CD14-positive monocyte (primary cell): ENCODE results near the gene PDK2. TPM values are rescaled to one million over a fixed set of nuclear protein-coding genes. Genes with fewer than 3 reads are reported as not detected.

Experiments used
- DNase-seq, 3 donors: peaks; one replicate each; pipeline ENCODE4 v3.0.0-alpha.2; 2011 to 2022
- H2AFZ ChIP-seq: 2 replicates; pipeline ENCODE4 v1.6.0; 2012; ENCODE audit warnings: mild to moderate bottlenecking, low read depth, low read length, inconsistent platforms; ENCODE audit not compliant: insufficient read depth, poor library complexity, severe bottlenecking
- H3K27ac ChIP-seq, 2 donors: 1 replicate in 1 of 2; 2 replicates in 1 of 2; pipeline ENCODE4 v1.5.1; 2012 to 2013; ENCODE audit warnings: low read length in 2 of 2, control low read depth in 1 of 2, inconsistent platforms in 1 of 2, low read depth in 1 of 2, mild to moderate bottlenecking in 1 of 2
- H3K27me3 ChIP-seq, 2 donors: one replicate each; pipeline versions ENCODE4 v1.6.0 to v1.6.1; 2011 to 2013; ENCODE audit warnings: low read length in 2 of 2; ENCODE audit not compliant: control insufficient read depth in 2 of 2, insufficient read depth in 2 of 2
- H3K36me3 ChIP-seq, 2 donors: replicated peaks in 1 of 2; 1 replicate in 1 of 2; 2 replicates in 1 of 2; pipeline versions ENCODE4 v1.5.1 to v1.6.1; 2012 to 2013; ENCODE audit warnings: low read length in 2 of 2, control low read depth in 1 of 2, inconsistent platforms in 1 of 2, mild to moderate bottlenecking in 1 of 2; ENCODE audit not compliant: insufficient read depth in 2 of 2, control insufficient read depth in 1 of 2
- H3K4me1 ChIP-seq, 2 donors: 1 replicate in 1 of 2; 2 replicates in 1 of 2; pipeline versions ENCODE4 v1.5.1 to v1.6.1; 2012 to 2013; ENCODE audit warnings: low read length in 2 of 2, control low read depth in 1 of 2, inconsistent platforms in 1 of 2, mild to moderate bottlenecking in 1 of 2, moderate library complexity in 1 of 2; ENCODE audit not compliant: insufficient read depth in 2 of 2, control insufficient read depth in 1 of 2
- H3K4me2 ChIP-seq: replicated peaks from 2 replicates; pipeline ENCODE3; 2012; ENCODE audit warnings: low read length, moderate library complexity, mild to moderate bottlenecking; ENCODE audit not compliant: poor library complexity, severe bottlenecking; ENCODE audit errors: extremely low read depth
- H3K4me3 ChIP-seq, 3 experiments: fragments of 200-600 bp in 1 of 3; sonication (generic) in 1 of 3; replicated peaks in 1 of 3; 1 replicate in 2 of 3; 2 replicates in 1 of 3; pipeline ENCODE4 v1.5.1; 2011 to 2013; ENCODE audit warnings: low read length in 3 of 3, mild to moderate bottlenecking in 3 of 3, control low read depth in 2 of 3, low read depth in 2 of 3, inconsistent platforms in 1 of 3, moderate library complexity in 1 of 3
- H3K79me2 ChIP-seq: 2 replicates; pipeline ENCODE4 v1.6.0; 2012; ENCODE audit warnings: mild to moderate bottlenecking, control low read depth, inconsistent platforms, low read length, moderate library complexity; ENCODE audit not compliant: insufficient read depth
- H3K9ac ChIP-seq: 2 replicates; pipeline ENCODE4 v1.6.0; 2017; ENCODE audit warnings: low read length, mild to moderate bottlenecking; ENCODE audit not compliant: insufficient read depth, poor library complexity, severe bottlenecking
- H3K9me3 ChIP-seq, 2 donors: replicated peaks in 1 of 2; 1 replicate in 1 of 2; 2 replicates in 1 of 2; pipeline versions ENCODE4 v1.5.1 to v1.6.1; 2012 to 2013; ENCODE audit warnings: low read length in 2 of 2, control low read depth in 1 of 2; ENCODE audit not compliant: control insufficient read depth in 1 of 2, insufficient read depth in 1 of 2
- H4K20me1 ChIP-seq: 2 replicates; pipeline ENCODE4 v1.6.0; 2012; ENCODE audit warnings: mild to moderate bottlenecking, low read length, control low read depth, moderate library complexity; ENCODE audit not compliant: insufficient read depth
- H3K27ac Mint-ChIP-seq, 7 donors: one replicate each; pipeline ENCODE4 v1.8.0; 2020; ENCODE audit warnings: mild to moderate bottlenecking in 7 of 7, mixed read lengths in 7 of 7, moderate library complexity in 6 of 7, inconsistent platforms in 2 of 7
- H3K27me3 Mint-ChIP-seq, 3 donors: one replicate each; pipeline ENCODE4 v1.8.0; 2021 to 2022; ENCODE audit warnings: low read depth in 3 of 3, mild to moderate bottlenecking in 3 of 3, mixed read lengths in 3 of 3, moderate library complexity in 3 of 3, inconsistent platforms in 1 of 3
- H3K36me3 Mint-ChIP-seq, 2 donors: one replicate each; pipeline ENCODE4 v1.8.0; 2020; ENCODE audit warnings: mixed read lengths in 2 of 2, inconsistent platforms in 1 of 2, mild to moderate bottlenecking in 1 of 2
- H3K4me1 Mint-ChIP-seq: one replicate; pipeline ENCODE4 v1.8.0; 2020; ENCODE audit warnings: mild to moderate bottlenecking, mixed read lengths
- H3K4me3 Mint-ChIP-seq, 2 donors: one replicate each; pipeline ENCODE4 v1.8.0; 2020; ENCODE audit warnings: mild to moderate bottlenecking in 2 of 2, mixed read lengths in 2 of 2, moderate library complexity in 1 of 2
- H3K9me3 Mint-ChIP-seq, 7 donors: one replicate each; pipeline ENCODE4 v1.8.0; 2020 to 2022; ENCODE audit warnings: mixed read lengths in 7 of 7, mild to moderate bottlenecking in 6 of 7, moderate library complexity in 6 of 7, inconsistent platforms in 2 of 7
- WGBS: methylation state at CpG from one replicate; pipeline ENCODE4 v1.1.5; 2013; ENCODE audit warnings: missing lambda C conversion rate; ENCODE audit not compliant: insufficient coverage; 5-methylcytosine and 5-hydroxymethylcytosine counted together
- intact Hi-C, 2 donors: fragments of 100-400 bp; cut with micrococcal nuclease; formaldehyde crosslinking; loops; one replicate each; pipeline versions ENCODE4 v1.15.0 to v1.15.1; 2023
- polyA plus RNA-seq, 3 donors: library from polyadenylated mRNA; depleted of rRNA in 1 of 3; unstranded in 2 of 3; stranded (reverse) in 1 of 3; fragments of 300-500 nt in 2 of 3; fragments of >200 nt in 1 of 3; fragmentation: Illumina TruSeq in 2 of 3; gene quantifications; 1 replicate in 2 of 3; 2 replicates in 1 of 3; pipeline ENCODE4 v1.2.3, GENCODE V29; 2012 to 2021
- TF ChIP-seq, protein P1 (sequence below): fragments of 200-600 bp; IDR thresholded peaks from one replicate; pipeline ENCODE4 v1.8.0; 2022; ENCODE audit warnings: antibody characterized with exemption, mild to moderate bottlenecking

PDK2 gene
- polyA plus RNA-seq, 3 donors = 15.9 to 43.0 (median 23.4) TPM

DNA sequence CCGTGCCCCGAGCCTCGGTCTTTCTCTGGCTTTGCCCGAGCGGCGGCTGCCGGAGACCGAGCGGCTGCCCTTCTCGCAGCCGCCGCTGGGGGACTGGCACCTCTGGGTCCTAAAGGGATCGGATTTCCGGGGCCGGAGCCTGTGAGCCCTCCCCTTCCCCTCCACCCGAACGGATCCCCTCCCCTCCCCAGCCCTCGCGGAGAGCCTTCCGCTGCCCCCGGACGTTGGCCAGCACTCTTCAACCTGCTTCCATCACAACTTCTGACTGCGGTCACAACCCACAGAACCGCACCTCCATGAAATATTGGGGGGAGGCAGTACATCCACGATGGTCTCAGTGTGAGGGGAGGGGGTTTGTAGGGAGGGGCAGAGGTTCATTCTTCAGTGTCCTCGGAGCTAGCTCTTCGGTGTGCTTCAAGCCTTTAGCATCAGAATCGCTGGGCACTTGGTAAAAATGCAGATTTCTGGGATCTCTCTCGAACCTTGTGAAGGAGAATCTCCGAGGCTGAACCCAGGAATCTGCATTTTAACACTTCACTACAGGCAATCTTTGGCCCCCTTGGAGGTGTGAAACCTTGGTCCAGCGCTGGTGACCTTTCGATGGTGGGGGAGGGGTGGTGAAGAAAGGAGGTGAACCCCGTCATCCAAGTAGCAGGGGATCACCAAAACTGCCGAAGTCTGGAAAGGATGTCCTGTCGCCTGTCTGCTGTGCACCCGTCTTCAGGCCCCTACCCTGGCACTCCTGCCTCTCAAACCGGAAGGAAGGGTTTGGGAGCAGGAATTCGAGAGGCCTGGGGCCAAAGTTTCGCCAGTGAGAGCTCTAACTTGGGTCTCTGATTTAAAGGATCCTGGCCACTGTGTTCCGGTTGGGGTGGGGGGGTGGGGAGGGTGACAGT lies 56.1 kb downstream of the PDK2 start:
- peaks cover 55 to 67% of the 10 kb centered on the region in 2 donors for H3K4me1 ChIP-seq
- H4K20me1 ChIP-seq = peaks cover 58% of the 10 kb centered on the region
- peaks cover 0 to 4% of the 10 kb centered on the region in 2 donors for H3K36me3 ChIP-seq
- H3K27me3 Mint-ChIP-seq = peaks cover 1 to 2% (median 2%) of the 10 kb centered on the region in 3 donors
- peak overlapping the region; percentile 76 to 83 for H3K27ac ChIP-seq
- peak overlapping the region; percentile 92 to 96 for H3K4me3 Mint-ChIP-seq
- H3K27me3 ChIP-seq = no peaks in the 10 kb centered on the region
- peaks cover 65% of the 10 kb centered on the region for H3K79me2 ChIP-seq
- H3K9me3 Mint-ChIP-seq = peaks cover 0 to 4% (median 0%) of the 10 kb centered on the region in 7 donors
- peak overlapping the region; percentile 90 for H3K9ac ChIP-seq
- peak overlapping the region; percentile 79 for H2AFZ ChIP-seq
- H3K4me1 Mint-ChIP-seq = peaks cover 53% of the 10 kb centered on the region
- peaks cover 10 to 12% of the 10 kb centered on the region in 2 donors for H3K36me3 Mint-ChIP-seq
- peak; percentile 84 to 90 (median 86) for DNase-seq
- 0% methylated on average over 20 of the region's 40 CpGs for WGBS
- H3K4me2 ChIP-seq = peak overlapping the region; percentile 99
- intact Hi-C loops = no loop called here
- H3K27ac Mint-ChIP-seq = peak overlapping the region; percentile 88 to 97 (median 95)
- H3K4me3 ChIP-seq = peak overlapping the region; percentile 83 to 100 (median 86)
- TF ChIP-seq, protein P1, sequence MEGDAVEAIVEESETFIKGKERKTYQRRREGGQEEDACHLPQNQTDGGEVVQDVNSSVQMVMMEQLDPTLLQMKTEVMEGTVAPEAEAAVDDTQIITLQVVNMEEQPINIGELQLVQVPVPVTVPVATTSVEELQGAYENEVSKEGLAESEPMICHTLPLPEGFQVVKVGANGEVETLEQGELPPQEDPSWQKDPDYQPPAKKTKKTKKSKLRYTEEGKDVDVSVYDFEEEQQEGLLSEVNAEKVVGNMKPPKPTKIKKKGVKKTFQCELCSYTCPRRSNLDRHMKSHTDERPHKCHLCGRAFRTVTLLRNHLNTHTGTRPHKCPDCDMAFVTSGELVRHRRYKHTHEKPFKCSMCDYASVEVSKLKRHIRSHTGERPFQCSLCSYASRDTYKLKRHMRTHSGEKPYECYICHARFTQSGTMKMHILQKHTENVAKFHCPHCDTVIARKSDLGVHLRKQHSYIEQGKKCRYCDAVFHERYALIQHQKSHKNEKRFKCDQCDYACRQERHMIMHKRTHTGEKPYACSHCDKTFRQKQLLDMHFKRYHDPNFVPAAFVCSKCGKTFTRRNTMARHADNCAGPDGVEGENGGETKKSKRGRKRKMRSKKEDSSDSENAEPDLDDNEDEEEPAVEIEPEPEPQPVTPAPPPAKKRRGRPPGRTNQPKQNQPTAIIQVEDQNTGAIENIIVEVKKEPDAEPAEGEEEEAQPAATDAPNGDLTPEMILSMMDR = peak; percentile 58
- H3K9me3 ChIP-seq = no peaks in the 10 kb centered on the region

DNA sequence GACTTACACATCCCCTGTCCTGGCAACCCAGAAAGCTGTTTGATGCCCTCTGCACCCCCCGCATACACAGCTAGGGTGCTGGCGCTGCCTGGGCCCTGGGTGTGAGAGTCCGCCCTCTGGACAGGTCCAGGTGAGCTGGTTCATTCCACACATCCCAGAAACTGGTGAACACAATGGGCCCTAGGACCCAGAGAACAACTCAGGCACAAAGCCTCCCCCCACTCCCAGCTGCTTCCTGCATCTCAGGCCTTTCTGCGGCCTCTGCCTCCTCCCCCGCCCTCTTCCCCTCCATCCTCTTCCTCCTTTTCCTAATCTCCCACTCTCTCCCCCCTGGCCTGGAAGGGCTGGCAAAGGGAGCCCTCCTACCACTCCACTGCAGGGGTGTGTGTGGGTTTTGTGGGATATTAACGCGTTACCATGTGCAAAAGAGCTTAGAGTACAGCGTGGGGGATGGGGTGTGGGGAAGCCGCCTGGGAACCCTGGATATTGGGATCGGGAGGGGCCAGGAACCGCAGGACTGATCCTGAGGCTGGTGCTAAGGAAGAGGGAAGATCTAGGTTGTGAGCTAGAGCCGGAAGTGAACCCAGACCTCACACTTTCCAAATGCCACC lies 56.9 kb downstream of the PDK2 start:
- peak overlapping the region; percentile 92 to 96 for H3K4me3 Mint-ChIP-seq
- peak; percentile 44 to 61 (median 60) for DNase-seq
- peaks cover 2 to 4% (median 2%) of the 10 kb centered on the region in 3 donors for H3K27me3 Mint-ChIP-seq
- Histone ChIP-seq H4K20me1 (peaks cover 51% of the 10 kb centered on the region), H3K79me2 (peaks cover 58% of the 10 kb centered on the region), H2AFZ (peak overlapping the region; percentile 79), H3K4me3 (peak overlapping the region; percentile 83 to 100 (median 86)), H3K27ac (peak overlapping the region; percentile 76 to 83), H3K27me3 (no peaks in the 10 kb centered on the region), H3K9me3 (no peaks in the 10 kb centered on the region), H3K36me3 (no peaks in the 10 kb centered on the region), H3K4me2 (peak overlapping the region; percentile 99), H3K4me1 (peaks cover 47 to 59% of the 10 kb centered on the region in 2 donors), H3K9ac (peak overlapping the region; percentile 65)
- WGBS = 0% methylated on average over 7 of the region's 12 CpGs
- peaks cover 45% of the 10 kb centered on the region for H3K4me1 Mint-ChIP-seq
- peaks cover 3 to 5% of the 10 kb centered on the region in 2 donors for H3K36me3 Mint-ChIP-seq
- H3K9me3 Mint-ChIP-seq = peaks cover 0 to 4% (median 0%) of the 10 kb centered on the region in 7 donors
- intact Hi-C loops = no loop called here
- TF ChIP-seq, protein P1 = no peak
- H3K27ac Mint-ChIP-seq = peak overlapping the region; percentile 88 to 97 (median 95)
